ENCODE measurements around the gene GALT.
"Not testable (repeated sequence)": the region's sequence is repeated elsewhere in the genome, so short reads cannot be mapped to it uniquely, and the experiment has no call there.

Gene GALT

GRCh38 chr9:34627716-34628655 lies 18.5 kb upstream of the GALT start:
- DNase-seq (ENCODE audit: low read depth): no peak

- no peak for DNase-seq (ENCODE audit: low read depth)
Observed at GRCh38 chr9:34628656-34629490, 17.6 kb upstream of the GALT start, which contains the start of gene ARID3C. Gene ARID3C (minus strand): TSS chr9:34629066. CDS start chr9:34628014, 1,052 bp downstream.

- no peak for DNase-seq (ENCODE audit: low read depth)
Observed at GRCh38 chr9:34629491-34629808, 17.0 kb upstream of the GALT start.

GRCh38 chr9:34630402-34631154 lies 15.9 kb upstream of the GALT start:
- DNase-seq (ENCODE audit: low read depth): no peak

- DNase-seq (ENCODE audit: low read depth): no peak
Observed at GRCh38 chr9:34633166-34633565, 13.3 kb upstream of the GALT start.

GRCh38 chr9:34633851-34634550 lies 12.5 kb upstream of the GALT start:
- DNase-seq (ENCODE audit: low read depth): peak; percentile 51

- DNase-seq (ENCODE audit: low read depth): no peak
Observed at GRCh38 chr9:34634551-34635248, 11.8 kb upstream of the GALT start.

GRCh38 chr9:34635556-34635955 lies 10.9 kb upstream of the GALT start:
- no peak for DNase-seq (ENCODE audit: low read depth)

- DNase-seq (ENCODE audit: low read depth): no peak
Observed at GRCh38 chr9:34636791-34637355, 9.6 kb upstream of the GALT start.

GRCh38 chr9:34637356-34638137 lies 8.9 kb upstream of the GALT start, which contains the start of gene SIGMAR1:
Gene SIGMAR1 (minus strand): TSS chr9:34637787. CDS start chr9:34637697, 90 bp downstream.
- peak; percentile 88 for DNase-seq (ENCODE audit: low read depth)

GRCh38 chr9:34638138-34638445 lies 8.4 kb upstream of the GALT start:
- no peak for DNase-seq (ENCODE audit: low read depth)

- DNase-seq (ENCODE audit: low read depth): not testable (repeated sequence)
Observed at GRCh38 chr9:34639322-34639721, 7.2 kb upstream of the GALT start.

GRCh38 chr9:34642679-34643078 lies 3.8 kb upstream of the GALT start:
- DNase-seq (ENCODE audit: low read depth): no peak

GRCh38 chr9:34644766-34645314 lies 1.6 kb upstream of the GALT start:
- DNase-seq (ENCODE audit: low read depth): peak; percentile 68

GRCh38 chr9:34647084-34647403 lies 569 bp downstream of the GALT start:
- DNase-seq (ENCODE audit: low read depth): no peak

- no peak for DNase-seq (ENCODE audit: low read depth)
Observed at GRCh38 chr9:34647651-34648050, 1.2 kb downstream of the GALT start.

- DNase-seq (ENCODE audit: low read depth): no peak
Observed at GRCh38 chr9:34648673-34649072, 2.2 kb downstream of the GALT start.

GRCh38 chr9:34650816-34651215 lies 4.3 kb downstream of the GALT start:
- DNase-seq (ENCODE audit: low read depth): peak; percentile 77

GRCh38 chr9:34651321-34651720 lies 4.8 kb downstream of the GALT start:
- DNase-seq (ENCODE audit: low read depth): peak; percentile 67

Measured in amniotic epithelial cell (primary cell).